GM12892 (cell line): ENCODE results near the gene ETF1.

Experiments used
- POLR2A ChIP-seq: IDR thresholded peaks from 2 replicates; pipeline ENCODE4 v1.6.1; 2011; ENCODE audit warnings: low read depth, low read length, control low read depth
- POLR2AphosphoS5 ChIP-seq: IDR thresholded peaks from 2 replicates; pipeline ENCODE4 v1.6.1; 2011; ENCODE audit warnings: low read depth, low read length, control low read depth

GRCh38 chr5:138544181-138545134, 1.4 kb upstream of the ETF1 start:
- TF ChIP-seq POLR2A: no peak; the same call in 1 of the 2 replicates
- no peak for TF ChIP-seq POLR2AphosphoS5
